HCT116 (cell line): Measurements from ENCODE around the gene MCM9. TPM values are rescaled to one million over a fixed set of nuclear protein-coding genes. Genes with fewer than 3 reads are reported as not detected.

Experiments
- ATAC-seq: fragments of 200-7000 bp; cut with Tn5 transposase; 2 replicates; pipeline ENCODE4 v1.9.1; 2020; ENCODE audit warnings: mild to moderate bottlenecking, moderate library complexity
- BruUV-seq: library from RNA; stranded (reverse); fragments of 400-500 nt; replicated peaks from 2 replicates; lab custom pipeline; 2021; lab: Mats Ljungman, UMichigan
- CTCF ChIA-PET: fragments of 300-600 bp; sonication (Branson Sonifier 250); formaldehyde crosslinking; loops from one replicate; lab custom pipeline; 2021; ENCODE audit warnings: antibody characterized with exemption; lab: Charles Lee
- POLR2A ChIA-PET: fragments of 300-600, 350-600 bp; sonication (Branson Sonifier 250); formaldehyde crosslinking; loops from one replicate; lab custom pipeline; 2021; ENCODE audit warnings: antibody characterized with exemption; lab: Charles Lee
- RAD21 ChIA-PET, 2 experiments: fragments of 300-600 bp; sonication (Branson Sonifier 250); formaldehyde crosslinking; loops; one replicate each; lab custom pipeline; 2023; ENCODE audit warnings: low total read pairs in 2 of 2; ENCODE audit not compliant: uncharacterized antibody in 2 of 2, unreplicated experiment in 2 of 2, low non-redundant PET in 1 of 2; lab: Charles Lee
- DNase-seq: peaks from one replicate; pipeline ENCODE4 v3.0.0-alpha.2; 2010; ENCODE audit warnings: low read depth, low spot score
- H2AFZ ChIP-seq: fragments of 200-600 bp; shearing (Covaris generic), sonication (generic); 2 replicates; pipeline ENCODE4 v1.6.1; 2017; ENCODE audit warnings: low read depth, mixed run types, mixed read lengths, antibody characterized with exemption, low read length; ENCODE audit not compliant: poor library complexity, severe bottlenecking
- H3K27ac ChIP-seq: 2 replicates; pipeline ENCODE4 v1.5.1; 2012; ENCODE audit warnings: low read depth, low read length
- H3K27me3 ChIP-seq: fragments of 200-600 bp; sonication (generic); 2 replicates; pipeline ENCODE4 v1.6.1; 2016; ENCODE audit warnings: mixed run types, low read length, mixed read lengths; ENCODE audit not compliant: insufficient read depth
- H3K36me3 ChIP-seq, 2 experiments: fragments of 200-500 bp in 1 of 2; fragments of 200-600 bp in 1 of 2; sonication (Bioruptor generic) in 1 of 2; sonication (generic) in 1 of 2; 2 replicates each; pipeline versions ENCODE4 v1.5.1 to v1.6.1; 2014 to 2016; ENCODE audit warnings: low read length in 2 of 2, inconsistent platforms in 1 of 2, mixed read lengths in 1 of 2, mixed run types in 1 of 2; ENCODE audit not compliant: insufficient read depth in 2 of 2, control insufficient read depth in 1 of 2
- H3K4me1 ChIP-seq, 2 experiments: fragments of 200-600 bp in 1 of 2; sonication (generic) in 1 of 2; 2 replicates each; pipeline versions ENCODE4 v1.5.1 to v1.6.1; 2012 to 2017; ENCODE audit warnings: low read length in 2 of 2, inconsistent platforms in 1 of 2, mild to moderate bottlenecking in 1 of 2, mixed read lengths in 1 of 2, mixed run types in 1 of 2, moderate library complexity in 1 of 2; ENCODE audit not compliant: insufficient read depth in 2 of 2, control insufficient read depth in 1 of 2
- H3K4me2 ChIP-seq: fragments of 200-600 bp; sonication (generic); 2 replicates; pipeline ENCODE4 v1.6.1; 2017; ENCODE audit warnings: mixed run types, low read length, mixed read lengths
- H3K4me3 ChIP-seq, 2 experiments: fragments of 200-600 bp in 1 of 2; sonication (generic) in 1 of 2; replicated peaks in 1 of 2; 2 replicates each; pipeline ENCODE4 v1.5.1; 2011 to 2016; ENCODE audit warnings: low read length in 2 of 2, control low read depth in 1 of 2, low read depth in 1 of 2, mild to moderate bottlenecking in 1 of 2, mixed read lengths in 1 of 2, mixed run types in 1 of 2
- H3K79me2 ChIP-seq: fragments of 200-600 bp; sonication (generic); 2 replicates; pipeline ENCODE4 v1.6.1; 2017; ENCODE audit warnings: mild to moderate bottlenecking, mixed run types, low read length, moderate library complexity, mixed read lengths; ENCODE audit not compliant: insufficient read depth
- H3K9ac ChIP-seq: fragments of 200-600 bp; sonication (generic); 2 replicates; pipeline ENCODE4 v1.6.1; 2016; ENCODE audit warnings: low read length, mixed read lengths
- H3K9me2 ChIP-seq: fragments of 200-600 bp; sonication (generic), shearing (Covaris generic); 2 replicates; pipeline ENCODE4 v1.6.1; 2017; ENCODE audit warnings: mixed run types, mild to moderate bottlenecking, moderate library complexity; ENCODE audit not compliant: insufficient read depth
- H3K9me3 ChIP-seq, 2 experiments: fragments of 200-500 bp in 1 of 2; fragments of 200-600 bp in 1 of 2; sonication (Bioruptor generic) in 1 of 2; sonication (generic) in 1 of 2; 2 replicates each; pipeline ENCODE4 v1.6.1; 2014 to 2017; ENCODE audit warnings: low read length in 2 of 2, mixed read lengths in 2 of 2, inconsistent platforms in 1 of 2, low read depth in 1 of 2, mild to moderate bottlenecking in 1 of 2, mixed run types in 1 of 2, moderate library complexity in 1 of 2; ENCODE audit not compliant: control insufficient read depth in 1 of 2, insufficient read depth in 1 of 2
- H4K20me1 ChIP-seq: fragments of 200-600 bp; sonication (generic), shearing (Covaris generic); 2 replicates; pipeline ENCODE4 v1.6.1; 2017; ENCODE audit warnings: mixed run types, mild to moderate bottlenecking, moderate library complexity; ENCODE audit not compliant: insufficient read depth
- CTCF ChIP-seq, 3 experiments: fragments of 200-600 bp in 1 of 3; sonication (generic) in 1 of 3; IDR thresholded peaks in 2 of 3; conservative IDR thresholded peaks in 1 of 3; 2 replicates each; pipeline ENCODE4 v1.5.1; 2012 to 2017; ENCODE audit warnings: low read depth in 2 of 3, low read length in 2 of 3, antibody characterized with exemption in 1 of 3, borderline replicate concordance in 1 of 3, control low read depth in 1 of 3, mild to moderate bottlenecking in 1 of 3, mixed read lengths in 1 of 3, mixed run types in 1 of 3, moderate library complexity in 1 of 3; ENCODE audit not compliant: insufficient read depth in 1 of 3
- EGR1 ChIP-seq: IDR thresholded peaks from 2 replicates; pipeline ENCODE4 v1.6.1; 2012; ENCODE audit warnings: low read depth
- EZH2phosphoT487 ChIP-seq: fragments of 200-600 bp; IDR thresholded peaks from 2 replicates; pipeline ENCODE4 v1.6.1; 2018; ENCODE audit warnings: antibody characterized with exemption, borderline replicate concordance
- POLR2AphosphoS5 ChIP-seq: IDR thresholded peaks from 2 replicates; pipeline ENCODE4 v1.6.1; 2011; ENCODE audit warnings: mild to moderate bottlenecking, low read depth, low read length, moderate library complexity
- RAD21 ChIP-seq: IDR thresholded peaks from 2 replicates; pipeline ENCODE4 v1.6.1; 2012; ENCODE audit warnings: low read depth, mild to moderate bottlenecking
- SRF ChIP-seq: IDR thresholded peaks from 2 replicates; pipeline ENCODE4 v1.6.1; 2012; ENCODE audit warnings: low read depth
- ZBTB33 ChIP-seq: IDR thresholded peaks from 2 replicates; pipeline ENCODE4 v1.6.1; 2011; ENCODE audit warnings: mild to moderate bottlenecking, low read length, moderate library complexity; ENCODE audit not compliant: insufficient replicate concordance; ENCODE audit errors: extremely low read depth
- intact Hi-C: fragments of 100-400 bp; cut with micrococcal nuclease; formaldehyde crosslinking; loops from 2 replicates; pipeline ENCODE4 v1.10.0; 2022
- total RNA-seq: library from RNA; stranded (reverse); gene quantifications from one replicate; pipeline ENCODE4 v1.2.1, GENCODE V29; 2021; ENCODE audit not compliant: unreplicated experiment

Gene MCM9
- total RNA-seq, 1 experiment from 2014 or later, result 13.6 TPM

- H2AFZ ChIP-seq, result no peak overlapping the region
- H3K79me2 ChIP-seq, result no peaks in the 10 kb centered on the region; the same call in 1 of the 2 replicates
- H3K36me3 ChIP-seq, result no peaks in the 10 kb centered on the region
- no peak overlapping the region for H3K9ac ChIP-seq
- no peaks in the 10 kb centered on the region for H3K9me3 ChIP-seq
- no peaks in the 10 kb centered on the region for H3K9me2 ChIP-seq
- TF ChIP-seq RAD21 (no peak), SRF (no peak), CTCF (IDR thresholded peaks at IDR 0.05 in 2 of 3, conservative IDR thresholded peaks at IDR 0.05 in 1 of 3; ENCODE audit: borderline replicate concordance in 1 of 3, insufficient read depth in 1 of 3, low read depth in 2 of 3, low read length in 2 of 3) (no peak), ZBTB33 (no peak), POLR2AphosphoS5 (no peak), EGR1 (no peak), EZH2phosphoT487 (no peak)
- TF ChIP-seq, all 23 proteins: peak for 0
- Histone ChIP-seq H3K4me1 (peaks cover 0 to 9% of the 10 kb centered on the region in 2 experiments; a peak in 2 of 4 replicates), H3K4me3 (no peak overlapping the region), H3K4me2 (no peak overlapping the region), H4K20me1 (no peaks in the 10 kb centered on the region), H3K27ac (no peak overlapping the region), H3K27me3 (no peaks in the 10 kb centered on the region)
- ATAC-seq (no peak), DNase-seq (no peak)
- CTCF ChIA-PET, result no interaction called here
- intact Hi-C loops, result no loop called here
- no TSS peak for BruUV-seq
- POLR2A ChIA-PET, result no interaction called here
- RAD21 ChIA-PET, result no interaction called here
These were observed 57.2 kb downstream of the MCM9 start for GRCh38 chr6:118877806-118878205.
